Fibroblast of skin of abdomen (primary cell): ENCODE measurements around the gene RIF1.

Experiments
- DNase-seq: peaks from one replicate; pipeline ENCODE4 v3.0.0-alpha.2; 2013

The RIF1 gene

DNA sequence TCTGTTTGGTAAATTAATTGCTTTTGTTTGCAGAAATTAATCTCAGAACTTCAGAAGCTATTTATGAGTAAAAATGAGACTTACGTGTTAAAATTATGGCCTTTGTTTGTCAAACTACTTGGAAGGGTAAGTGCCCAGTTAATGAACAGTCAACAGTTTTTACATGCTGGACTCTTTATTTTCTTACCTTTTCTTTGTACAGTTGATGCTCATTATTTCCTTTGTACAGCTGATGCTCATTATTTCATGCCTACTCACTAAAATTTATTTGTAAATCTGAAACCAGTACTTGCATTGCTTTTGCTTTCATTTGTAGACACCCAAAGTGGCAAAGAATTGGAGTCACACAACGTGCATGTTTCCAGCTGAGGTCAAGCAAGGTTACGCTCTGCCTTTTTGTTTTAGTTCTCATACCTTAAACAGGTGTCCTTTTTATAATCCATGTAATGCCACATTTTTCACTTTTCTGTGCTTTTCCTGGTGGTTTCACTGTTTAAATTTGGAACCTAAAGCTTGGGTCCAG is 13.3 kb downstream of the RIF1 start:
- DNase-seq, result no peak

- no peak for DNase-seq
These were observed 14.1 kb downstream of the RIF1 start for GRCh38 chr2:151423760-151424159.

GRCh38 chr2:151437630-151438029 is 27.9 kb downstream of the RIF1 start:
- DNase-seq, result peak; percentile 17

GRCh38 chr2:151438506-151438905 is 28.8 kb downstream of the RIF1 start:
- no peak for DNase-seq

DNA sequence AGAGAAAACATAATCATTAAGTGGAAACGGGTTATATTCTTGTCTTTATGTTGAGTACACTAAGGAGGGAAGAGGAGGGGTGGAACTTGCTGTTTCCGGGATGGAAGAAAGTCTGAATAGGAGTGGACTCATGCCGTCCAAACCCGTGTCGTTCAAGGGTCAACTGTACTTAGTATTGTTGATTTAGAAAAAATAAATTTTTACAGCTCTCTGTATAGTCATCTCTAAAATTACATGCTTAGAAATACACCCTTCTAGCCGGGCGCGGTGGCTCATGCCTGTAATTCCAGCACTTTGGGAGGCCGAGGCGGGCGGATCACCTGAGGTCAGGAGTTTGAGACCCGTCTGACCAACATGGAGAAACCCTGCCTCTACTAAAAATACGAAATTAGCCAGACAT is 29.4 kb downstream of the RIF1 start:
- DNase-seq, result no peak

GRCh38 chr2:151459358-151459757 is 49.7 kb downstream of the RIF1 start:
- peak; percentile 5 for DNase-seq

DNA sequence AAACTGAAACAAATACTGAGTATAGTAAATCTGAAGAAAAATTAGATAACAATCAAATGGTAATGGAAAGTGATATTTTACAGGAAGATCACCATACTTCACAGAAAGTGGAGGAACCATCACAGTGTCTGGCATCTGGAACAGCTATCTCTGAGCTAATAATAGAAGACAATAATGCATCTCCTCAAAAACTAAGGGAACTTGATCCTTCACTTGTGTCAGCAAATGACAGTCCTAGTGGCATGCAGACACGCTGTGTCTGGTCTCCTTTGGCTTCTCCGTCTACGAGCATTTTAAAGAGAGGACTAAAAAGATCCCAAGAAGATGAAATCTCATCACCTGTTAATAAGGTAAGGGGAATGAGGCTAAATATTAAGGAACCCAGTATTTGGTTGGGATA is 56.1 kb downstream of the RIF1 start:
- DNase-seq, result no peak

DNA sequence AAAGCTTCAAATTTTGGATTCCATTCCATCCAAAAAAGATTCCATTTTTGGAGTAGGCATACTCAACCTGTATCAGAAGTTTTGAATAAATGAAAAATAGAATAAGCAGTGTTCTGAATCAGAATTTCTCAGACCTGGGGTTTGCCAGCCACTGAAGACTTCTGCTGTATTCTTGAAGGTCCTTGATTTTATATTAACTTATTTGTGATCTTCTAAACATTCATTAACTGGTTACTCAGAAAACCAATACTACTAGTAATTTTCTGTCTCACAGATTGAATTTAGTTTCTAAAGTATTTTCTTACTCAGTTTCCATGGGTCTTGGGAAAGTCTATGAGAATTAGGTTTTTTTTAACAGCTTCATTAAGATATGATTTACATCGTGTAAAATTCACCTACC is 60.9 kb downstream of the RIF1 start:
- no peak for DNase-seq

GRCh38 chr2:151472966-151473365 is 63.3 kb downstream of the RIF1 start:
- no peak for DNase-seq

DNA sequence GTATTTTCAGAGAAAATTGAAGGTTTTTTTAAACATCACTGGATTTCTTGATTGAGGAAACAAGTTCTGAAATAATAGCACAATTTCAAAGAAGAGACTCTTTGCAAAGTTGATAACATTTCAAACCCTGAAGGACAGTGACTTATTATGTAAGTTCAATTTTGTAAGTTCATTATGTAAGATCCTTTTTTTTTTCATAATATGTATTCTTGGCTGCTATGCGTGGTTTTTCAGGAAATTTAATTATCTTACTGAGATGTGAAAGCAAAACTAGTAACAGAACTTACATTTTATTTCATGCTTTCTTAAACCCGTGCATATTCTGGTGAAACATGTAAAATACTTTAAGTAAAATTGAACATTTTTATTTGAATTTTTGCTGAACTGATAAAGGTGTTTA is 65.4 kb downstream of the RIF1 start:
- no peak for DNase-seq

GRCh38 chr2:151476287-151476686 is 66.6 kb downstream of the RIF1 start:
- DNase-seq, result no peak

- DNase-seq, result peak; percentile 42
These were observed 68.3 kb downstream of the RIF1 start for GRCh38 chr2:151478011-151478410.

DNA sequence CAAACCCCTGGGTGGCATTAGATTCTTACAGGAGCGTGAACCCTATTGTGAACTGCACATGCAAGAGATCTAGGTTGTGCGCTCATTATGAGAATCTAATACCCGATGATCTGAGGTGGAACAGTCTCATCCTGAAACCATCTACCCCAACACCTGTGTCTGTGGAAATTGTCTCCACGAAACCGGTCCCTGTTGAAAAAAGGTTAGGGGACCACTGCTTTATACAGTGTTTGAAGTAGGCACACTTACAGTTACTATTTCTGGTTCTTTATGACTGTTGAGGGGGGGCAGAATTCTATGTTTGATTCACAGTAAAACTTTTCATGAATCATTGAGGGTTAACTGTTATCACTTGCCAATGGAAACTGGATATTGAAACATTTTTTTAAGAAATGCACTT is 72.0 kb downstream of the RIF1 start:
- DNase-seq, result no peak

GRCh38 chr2:151482171-151482725 is 72.5 kb downstream of the RIF1 start:
- no peak for DNase-seq

DNA sequence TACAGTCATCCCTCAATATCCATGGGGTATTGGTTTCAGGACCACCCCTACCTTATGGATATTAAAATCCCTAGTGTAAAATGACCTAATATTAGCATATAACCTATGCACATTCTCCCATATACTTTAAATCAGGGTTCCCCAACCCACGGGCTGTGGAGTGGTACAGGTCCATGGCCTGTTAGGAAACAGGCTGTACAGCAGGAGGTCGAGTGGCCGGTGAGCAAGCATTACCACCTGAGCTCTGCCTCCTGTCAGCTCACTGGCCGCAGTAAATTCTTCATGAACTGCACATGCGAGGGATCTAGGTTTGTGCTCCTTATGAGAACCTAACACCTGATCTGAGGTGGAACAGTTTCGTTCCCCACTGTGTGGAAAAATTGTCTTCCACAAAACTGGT is 73.8 kb downstream of the RIF1 start:
- DNase-seq, result no peak

- no peak for DNase-seq
These were observed 74.4 kb downstream of the RIF1 start for GRCh38 chr2:151484100-151484499.

DNA sequence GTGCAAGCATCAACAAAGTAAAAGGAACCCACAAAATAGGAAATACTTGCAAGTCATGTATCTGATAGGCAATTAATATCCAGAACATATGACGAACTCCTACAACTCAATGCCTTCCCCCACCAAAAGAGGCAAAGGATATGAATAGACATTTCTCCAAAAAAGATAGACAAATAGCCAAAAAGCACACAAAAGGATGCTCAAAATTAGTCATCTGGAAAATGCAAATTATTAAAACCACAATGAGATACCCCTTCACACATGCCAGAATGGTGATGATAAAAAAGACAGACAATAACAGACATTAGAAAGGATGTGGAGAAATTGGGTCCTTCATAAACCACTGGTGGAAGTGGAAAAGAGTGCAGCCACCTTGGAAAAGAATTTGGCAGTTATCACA is 76.4 kb downstream of the RIF1 start:
- no peak for DNase-seq

- DNase-seq, result no peak
These were observed 80.6 kb downstream of the RIF1 start for GRCh38 chr2:151490276-151490675.

DNA sequence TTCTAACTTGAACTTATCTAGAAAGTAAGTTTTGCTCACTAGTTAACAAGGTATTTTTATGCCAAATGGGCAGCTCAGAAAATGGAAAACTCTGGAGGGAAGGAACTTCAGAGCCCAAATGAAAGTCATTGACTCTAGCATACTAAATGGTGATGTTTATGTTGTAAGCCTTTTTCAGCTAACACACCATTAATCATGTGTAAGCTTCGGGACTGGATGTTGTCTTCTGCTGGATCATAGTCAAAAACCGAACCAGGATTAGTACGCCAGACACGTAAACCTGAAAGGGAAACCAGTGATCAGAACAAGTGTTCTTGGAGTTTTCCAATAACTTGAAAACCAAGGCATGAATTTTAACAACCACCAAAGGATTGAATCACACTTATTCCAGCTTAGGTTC is 81.8 kb downstream of the RIF1 start:
- no peak for DNase-seq

GRCh38 chr2:151498178-151498577 is 88.5 kb downstream of the RIF1 start:
- no peak for DNase-seq

GRCh38 chr2:151506170-151506569 is 96.5 kb downstream of the RIF1 start:
- DNase-seq, result no peak

DNA sequence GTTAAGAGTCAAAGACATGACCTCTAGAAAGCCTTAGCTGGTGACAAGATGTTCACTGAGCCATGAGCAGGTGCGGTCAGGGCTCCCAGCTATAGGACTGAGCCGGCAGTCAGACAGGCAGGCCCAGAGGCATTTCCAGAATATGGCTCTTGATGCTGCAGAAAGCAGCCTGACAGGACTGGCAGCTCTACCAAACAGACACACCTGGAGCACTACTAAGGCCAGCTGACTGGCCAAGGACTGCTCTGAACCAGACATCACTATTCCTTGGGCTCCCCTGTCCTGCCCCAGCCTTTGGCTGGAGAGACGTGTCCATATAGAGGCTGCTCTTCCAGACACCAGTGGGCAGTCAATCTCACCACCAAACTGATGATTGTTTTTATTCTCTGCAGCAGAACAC is 98.8 kb downstream of the RIF1 start:
- no peak for DNase-seq

GRCh38 chr2:151518802-151519201 is 109.1 kb downstream of the RIF1 start:
- DNase-seq, result peak; percentile 4

DNA sequence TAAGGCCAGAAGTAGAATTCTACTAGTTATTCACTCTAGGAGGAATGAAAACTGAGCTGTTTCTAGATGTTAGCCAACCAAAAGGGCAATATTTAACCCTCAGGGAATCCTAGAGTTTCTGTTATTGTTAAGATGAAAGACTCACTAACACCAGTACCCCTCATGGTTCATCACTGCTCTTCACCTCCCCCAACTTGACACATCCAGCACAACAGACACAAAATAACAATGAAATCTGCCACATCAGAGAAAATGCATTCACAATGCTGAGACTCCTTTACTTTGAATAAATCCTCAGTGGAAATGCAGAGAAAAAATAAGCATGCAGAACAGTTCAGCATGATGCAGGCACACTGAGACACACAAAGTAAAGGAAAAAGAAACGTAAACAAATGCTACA is 111.3 kb downstream of the RIF1 start:
- no peak for DNase-seq

GRCh38 chr2:151522556-151522955 is 112.9 kb downstream of the RIF1 start:
- no peak for DNase-seq
